HepG2 (cell line): ENCODE measurements around the gene NFKBIA. TPM values are rescaled to one million over a fixed set of nuclear protein-coding genes. Genes with fewer than 3 reads are reported as not detected.

ENCODE experiments used
- ATAC-seq: fragments of 200-7000 bp; cut with Tn5 transposase; 3 replicates; pipeline ENCODE4 v1.9.1; 2020; ENCODE audit warnings: mild to moderate bottlenecking, moderate library complexity
- BruUV-seq: library from RNA; stranded (reverse); fragments of 400-500 nt; replicated peaks from 2 replicates; lab custom pipeline; 2021; lab: Mats Ljungman, UMichigan
- CTCF ChIA-PET: fragments of 300-600 bp; formaldehyde crosslinking; extraction: SDS; loops from one replicate; lab custom pipeline; 2021; ENCODE audit warnings: low total read pairs, inconsistent platforms, low intra/inter-chr PET ratio; lab: Yijun Ruan, JAX
- POLR2A ChIA-PET: fragments of 350-600 bp; sonication (Branson Sonifier 250); formaldehyde crosslinking; loops from one replicate; lab custom pipeline; 2020; ENCODE audit warnings: antibody characterized with exemption, inconsistent platforms; lab: Yijun Ruan, JAX
- DNase-seq: peaks from one replicate; pipeline ENCODE4 v3.0.0-alpha.2; 2015; ENCODE audit warnings: low spot score
- FAIRE-seq: peaks from 3 replicates; lab custom pipeline; 2011; peaks lifted over from hg19 to GRCh38; lab: Jason Lieb, UNC
- H2AFZ ChIP-seq: one replicate; pipeline ENCODE4 v1.6.1; 2011; ENCODE audit warnings: low read length, inconsistent platforms
- H3K27ac ChIP-seq: fragments of 300-600 bp; 3 replicates; pipeline ENCODE4 v1.8.0; 2011; ENCODE audit warnings: mixed run types, mild to moderate bottlenecking, mixed read lengths, low read length, inconsistent platforms; ENCODE audit not compliant: insufficient read depth; ENCODE audit errors: extremely low read length
- H3K27me3 ChIP-seq, 2 experiments: fragments of 200-600 bp in 1 of 2; 2 replicates in 1 of 2; 3 replicates in 1 of 2; pipeline versions ENCODE4 v1.6.0 to v1.8.0; 2011; ENCODE audit warnings: low read length in 2 of 2, mild to moderate bottlenecking in 2 of 2, moderate library complexity in 2 of 2, inconsistent platforms in 1 of 2; ENCODE audit not compliant: insufficient read depth in 2 of 2, control insufficient read depth in 1 of 2
- H3K36me3 ChIP-seq, 2 experiments: fragments of 200-600 bp in 1 of 2; replicated peaks in 1 of 2; 2 replicates in 1 of 2; 3 replicates in 1 of 2; pipeline versions ENCODE4 v1.5.1 to v1.8.0; 2011; ENCODE audit warnings: low read length in 2 of 2, inconsistent platforms in 1 of 2; ENCODE audit not compliant: insufficient read depth in 2 of 2, control insufficient read depth in 1 of 2
- H3K4me1 ChIP-seq: 2 replicates; pipeline ENCODE4 v1.5.1; 2012; ENCODE audit warnings: low read length, inconsistent platforms; ENCODE audit not compliant: insufficient read depth
- H3K4me2 ChIP-seq: 2 replicates; pipeline ENCODE4 v1.6.0; 2011; ENCODE audit warnings: low read depth, low read length, inconsistent platforms
- H3K4me3 ChIP-seq, 3 experiments: fragments of 200-600 bp in 1 of 3; sonication (generic), shearing (Covaris generic) in 1 of 3; replicated peaks in 1 of 3; 2 replicates each; pipeline ENCODE4 v1.5.1; 2011 to 2016; ENCODE audit warnings: low read length in 3 of 3, inconsistent platforms in 2 of 3, low read depth in 2 of 3, mild to moderate bottlenecking in 2 of 3, control low read depth in 1 of 3, mixed read lengths in 1 of 3; ENCODE audit not compliant: insufficient read depth in 1 of 3
- H3K79me2 ChIP-seq: one replicate; pipeline ENCODE4 v1.6.1; 2011; ENCODE audit warnings: low read length, inconsistent platforms; ENCODE audit not compliant: insufficient read depth
- H3K9ac ChIP-seq: 2 replicates; pipeline ENCODE4 v1.6.0; 2011; ENCODE audit warnings: mild to moderate bottlenecking, low read depth, low read length, inconsistent platforms; ENCODE audit not compliant: insufficient read depth
- H3K9me3 ChIP-seq: 2 replicates; pipeline ENCODE4 v1.5.1; 2012; ENCODE audit warnings: mild to moderate bottlenecking, low read length
- H4K20me1 ChIP-seq: 2 replicates; pipeline ENCODE4 v1.6.0; 2011; ENCODE audit warnings: inconsistent platforms, mild to moderate bottlenecking, low read length, moderate library complexity; ENCODE audit not compliant: insufficient read depth
- CAMTA2 ChIP-seq: sonication (generic); formaldehyde crosslinking; IDR thresholded peaks from 2 replicates; pipeline ENCODE4 v1.4.0; 2020; ENCODE audit warnings: mild to moderate bottlenecking, missing genetic modification reagents, borderline replicate concordance
- DMAP1 ChIP-seq: IDR thresholded peaks from 2 replicates; pipeline ENCODE4 v1.6.1; 2016
- RARA ChIP-seq: IDR thresholded peaks from 2 replicates; pipeline ENCODE4 v1.6.1; 2016; ENCODE audit warnings: missing genetic modification reagents, missing compliant biosample characterization
- TRAFD1 ChIP-seq: sonication (generic); formaldehyde crosslinking; IDR thresholded peaks from 2 replicates; pipeline ENCODE4 v1.5.1; 2020; ENCODE audit warnings: missing genetic modification reagents, mild to moderate bottlenecking, borderline replicate concordance
- ZBTB8A ChIP-seq: sonication (generic); formaldehyde crosslinking; IDR thresholded peaks from 2 replicates; pipeline ENCODE4 v1.4.0; 2020; ENCODE audit warnings: mild to moderate bottlenecking, low read depth, missing genetic modification reagents, borderline replicate concordance
- ZNF136 ChIP-seq: sonication (generic); formaldehyde crosslinking; IDR thresholded peaks from 2 replicates; pipeline ENCODE4 v1.8.1; 2022; ENCODE audit warnings: low read depth, mild to moderate bottlenecking, moderate library complexity, missing genetic modification reagents
- ZNF710 ChIP-seq: sonication (generic); formaldehyde crosslinking; IDR thresholded peaks from 2 replicates; pipeline ENCODE4 v1.5.0; 2020; ENCODE audit warnings: mild to moderate bottlenecking, missing genetic modification reagents, borderline replicate concordance
- WGBS: methylation state at CpG from one replicate; pipeline ENCODE4 v1.1.6; 2017; ENCODE audit warnings: low lambda C conversion rate; 5-methylcytosine and 5-hydroxymethylcytosine counted together
- in situ Hi-C: cut with HindIII; loops from 2 replicates; pipeline ENCODE4 v1.10.0; 2017; ENCODE audit warnings: low pct_unique_long_range_greater_than_20kb; ENCODE audit not compliant: extremely low pct_ligation_motif_present
- intact Hi-C: fragments of 100-400 bp; cut with micrococcal nuclease; formaldehyde crosslinking; loops from one replicate; pipeline ENCODE4 v1.10.0; 2022; ENCODE audit not compliant: unreplicated experiment
- polyA plus RNA-seq, 8 experiments: library from polyadenylated mRNA; depleted of rRNA in 3 of 8; stranded (reverse) in 7 of 8; unstranded in 1 of 8; fragments of >200 nt; fragmentation: Illumina TruSeq in 4 of 8; extraction: Trizol in 4 of 8; gene quantifications; 2 replicates each; pipeline versions ENCODE4 v1.2.1 to v1.2.3, GENCODE V29; 2011 to 2016; ENCODE audit warnings: low read depth in 4 of 8, missing spikeins in 1 of 8, mixed read lengths in 1 of 8; ENCODE audit not compliant: insufficient read depth in 1 of 8
- total RNA-seq, 5 experiments: library from RNA; depleted of rRNA; stranded (reverse); fragments of >200 nt; fragmentation: Illumina TruSeq; extraction: Trizol; gene quantifications; 2 replicates each; pipeline ENCODE4 v1.2.3, GENCODE V29; 2016; ENCODE audit warnings: low read depth in 1 of 5

The NFKBIA gene
- total and polyA plus RNA-seq, 2 of the 13 experiments (the other 11 are each of a cell fraction or from before 2014, with no cell fraction given): 197 to 319 TPM

GRCh38 chr14:35370969-35371368, 33.6 kb downstream of the NFKBIA start:
- Histone ChIP-seq H3K9ac (no peak overlapping the region), H3K27me3 (0 out of 5 replicates have a peak, but pooled peaks cover 0 to 6% of the 10 kb centered on the region in 2 experiments), H3K27ac (no peak overlapping the region), H2AFZ (no peak overlapping the region), H4K20me1 (no peaks in the 10 kb centered on the region), H3K4me3 (no peak overlapping the region), H3K9me3 (peaks cover 11% of the 10 kb centered on the region), H3K4me1 (peaks cover 62% of the 10 kb centered on the region), H3K36me3 (no peaks in the 10 kb centered on the region), H3K79me2 (no peaks in the 10 kb centered on the region), H3K4me2 (no peak overlapping the region)
- TF ChIP-seq CAMTA2 (CRISPR knock-in tag) (no peak), DMAP1 (no peak), ZNF136 (no peak), RARA (CRISPR knock-in tag) (no peak), TRAFD1 (CRISPR knock-in tag) (no peak), ZNF710 (CRISPR knock-in tag) (no peak), ZBTB8A (CRISPR knock-in tag) (no peak)
- no TSS peak for BruUV-seq
- CTCF ChIA-PET: no interaction called here
- FAIRE-seq (no peak), ATAC-seq (no peak), DNase-seq (no peak)
- intact Hi-C loops: no loop called here
- WGBS: 58% methylated on average over 5 of the region's 5 CpGs
- in situ Hi-C loops: no loop called here
- POLR2A ChIA-PET: interaction anchor here (0.5 to 4.6 kb wide), 3 partner anchors 14 to 31 kb away, joined by 3 to 25 read pairs (median 5); no protein-coding TSS in a partner anchor
